Naive B cell (primary cell): ENCODE data around the gene SND1. TPM values are rescaled to one million over a fixed set of nuclear protein-coding genes. Genes with fewer than 3 reads are reported as not detected.
"Not testable (repeated sequence)": the region's sequence is repeated elsewhere in the genome, so short reads cannot be mapped to it uniquely, and the experiment has no call there.

Experiments
- ATAC-seq, 2 donors: fragments of 150-1000 bp; cut with Tn5 transposase; 2 replicates each; pipeline ENCODE4 v1.10.0; 2021; ENCODE audit warnings: low read depth in 2 of 2, mild to moderate bottlenecking in 2 of 2, moderate library complexity in 2 of 2
- DNase-seq: peaks from one replicate; pipeline ENCODE4 v3.0.0; 2022
- H3K27ac Mint-ChIP-seq, 6 donors: one replicate each; pipeline ENCODE4 v1.8.0; 2020 to 2022; ENCODE audit warnings: mild to moderate bottlenecking in 6 of 6, mixed read lengths in 6 of 6, moderate library complexity in 5 of 6, inconsistent platforms in 2 of 6
- H3K27me3 Mint-ChIP-seq, 3 donors: one replicate each; pipeline ENCODE4 v1.8.0; 2021 to 2022; ENCODE audit warnings: mixed read lengths in 3 of 3, mild to moderate bottlenecking in 1 of 3
- H3K36me3 Mint-ChIP-seq, 2 donors: one replicate each; pipeline ENCODE4 v1.8.0; 2020 to 2022; ENCODE audit warnings: mixed read lengths in 2 of 2, inconsistent platforms in 1 of 2, mild to moderate bottlenecking in 1 of 2
- H3K4me1 Mint-ChIP-seq, 3 donors: one replicate each; pipeline ENCODE4 v1.8.0; 2020 to 2022; ENCODE audit warnings: mixed read lengths in 3 of 3, inconsistent platforms in 1 of 3, mild to moderate bottlenecking in 1 of 3, moderate library complexity in 1 of 3
- H3K4me3 Mint-ChIP-seq, 8 donors: one replicate each; pipeline ENCODE4 v1.8.0; 2020 to 2022; ENCODE audit warnings: mild to moderate bottlenecking in 8 of 8, mixed read lengths in 8 of 8, moderate library complexity in 8 of 8, inconsistent platforms in 2 of 8
- H3K9me3 Mint-ChIP-seq, 7 donors: one replicate each; pipeline ENCODE4 v1.8.0; 2020 to 2022; ENCODE audit warnings: mixed read lengths in 7 of 7, mild to moderate bottlenecking in 5 of 7, inconsistent platforms in 2 of 7, moderate library complexity in 1 of 7
- polyA plus RNA-seq, 6 donors: library from polyadenylated mRNA; unstranded; fragments of 300-500 nt; fragmentation: Illumina TruSeq; gene quantifications; one replicate each; pipeline ENCODE4 v1.2.3, GENCODE V29; 2021; ENCODE audit warnings: low read depth in 6 of 6

SND1 gene
- polyA plus RNA-seq, 6 donors from 2014 or later, result 50.6 to 83.1 (median 74.2) TPM

- Mint-ChIP-seq H3K4me1 (peaks cover 54 to 86% (median 83%) of the 10 kb centered on the region in 3 donors), H3K4me3 (peak overlapping the region; percentile 16 to 95 (median 90)), H3K27ac (peak overlapping the region in 3 of 6 donors; percentile 37 to 83 (median 74)), H3K9me3 (peaks cover 0 to 2% (median 0%) of the 10 kb centered on the region in 7 donors), H3K27me3 (no peaks in the 10 kb centered on the region), H3K36me3 (no peaks in the 10 kb centered on the region)
- DNase-seq (no peak), ATAC-seq (no peak)
Observed at GRCh38 chr7:128105228-128106022, 453.4 kb downstream of the SND1 start.

- Mint-ChIP-seq H3K27ac (peak overlapping the region; percentile 17 to 84 (median 38)), H3K4me3 (peak overlapping the region in 7 of 8 donors; percentile 42 to 77 (median 57))
Observed at GRCh38 chr7:128106821-128107220, 454.8 kb downstream of the SND1 start.

DNA sequence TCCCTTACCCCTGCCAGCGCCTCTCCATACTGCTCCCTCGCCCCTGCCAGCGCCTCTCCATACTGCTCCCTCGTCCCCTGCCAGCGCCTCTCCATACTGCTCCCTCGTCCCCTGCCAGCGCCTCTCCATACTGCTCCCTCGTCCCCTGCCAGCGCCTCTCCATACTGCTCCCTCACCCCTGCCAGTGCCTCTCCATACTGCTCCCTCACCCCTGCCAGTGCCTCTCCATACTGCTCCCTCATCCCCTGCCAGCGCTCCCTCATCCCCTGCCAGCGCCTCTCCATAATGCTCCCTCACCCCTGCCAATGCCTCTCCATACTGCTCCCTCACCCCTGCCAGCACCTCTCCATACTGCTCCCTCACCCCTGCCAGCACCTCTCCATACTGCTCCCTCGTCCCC lies 455.5 kb downstream of the SND1 start:
- ATAC-seq, H3K9me3 Mint-ChIP-seq, DNase-seq, H3K36me3 Mint-ChIP-seq, H3K27me3 Mint-ChIP-seq: not testable (repeated sequence)
- peak overlapping the region in 2 of 6 donors; percentile 66 to 81 for H3K27ac Mint-ChIP-seq
- peak overlapping the region in 2 of 8 donors; percentile 46 to 65 for H3K4me3 Mint-ChIP-seq
- H3K4me1 Mint-ChIP-seq, result peaks cover 65 to 86% (median 84%) of the 10 kb centered on the region in 3 donors

More at GRCh38 chr7:128106821-128107220, 454.8 kb downstream of the SND1 start:
- no peaks in the 10 kb centered on the region for H3K27me3 Mint-ChIP-seq
- peaks cover 59 to 86% (median 84%) of the 10 kb centered on the region in 3 donors for H3K4me1 Mint-ChIP-seq
- H3K36me3 Mint-ChIP-seq, result no peaks in the 10 kb centered on the region
- DNase-seq, result no peak
- no peak for ATAC-seq
- no peaks in the 10 kb centered on the region for H3K9me3 Mint-ChIP-seq

DNA sequence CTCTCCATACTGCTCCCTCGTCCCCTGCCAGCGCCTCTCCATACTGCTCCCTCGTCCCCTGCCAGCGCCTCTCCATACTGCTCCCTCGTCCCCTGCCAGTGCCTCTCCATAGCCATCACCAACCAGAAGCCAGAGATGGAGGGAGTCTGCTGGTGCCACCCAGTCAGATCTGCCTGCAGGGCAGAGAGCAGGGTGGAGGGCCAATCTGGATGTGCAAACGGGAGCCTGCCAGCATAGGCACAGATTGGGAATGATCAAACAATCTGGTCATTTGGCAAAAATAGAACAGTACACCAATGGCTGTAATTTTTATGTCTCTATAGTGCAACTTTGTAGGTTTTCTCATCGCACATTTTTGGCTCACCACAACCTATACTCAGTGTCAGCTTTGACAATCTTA lies 456.1 kb downstream of the SND1 start:
- H3K9me3 Mint-ChIP-seq, result no peaks in the 10 kb centered on the region
- H3K4me3 Mint-ChIP-seq, result peak overlapping the region in 5 of 8 donors; percentile 64 to 90 (median 84)
- H3K36me3 Mint-ChIP-seq, result no peaks in the 10 kb centered on the region
- no peak for ATAC-seq
- no peak for DNase-seq
- peak overlapping the region in 2 of 6 donors; percentile 81 to 91 for H3K27ac Mint-ChIP-seq
- H3K4me1 Mint-ChIP-seq, result peaks cover 72 to 89% (median 87%) of the 10 kb centered on the region in 3 donors
- no peaks in the 10 kb centered on the region for H3K27me3 Mint-ChIP-seq

DNA sequence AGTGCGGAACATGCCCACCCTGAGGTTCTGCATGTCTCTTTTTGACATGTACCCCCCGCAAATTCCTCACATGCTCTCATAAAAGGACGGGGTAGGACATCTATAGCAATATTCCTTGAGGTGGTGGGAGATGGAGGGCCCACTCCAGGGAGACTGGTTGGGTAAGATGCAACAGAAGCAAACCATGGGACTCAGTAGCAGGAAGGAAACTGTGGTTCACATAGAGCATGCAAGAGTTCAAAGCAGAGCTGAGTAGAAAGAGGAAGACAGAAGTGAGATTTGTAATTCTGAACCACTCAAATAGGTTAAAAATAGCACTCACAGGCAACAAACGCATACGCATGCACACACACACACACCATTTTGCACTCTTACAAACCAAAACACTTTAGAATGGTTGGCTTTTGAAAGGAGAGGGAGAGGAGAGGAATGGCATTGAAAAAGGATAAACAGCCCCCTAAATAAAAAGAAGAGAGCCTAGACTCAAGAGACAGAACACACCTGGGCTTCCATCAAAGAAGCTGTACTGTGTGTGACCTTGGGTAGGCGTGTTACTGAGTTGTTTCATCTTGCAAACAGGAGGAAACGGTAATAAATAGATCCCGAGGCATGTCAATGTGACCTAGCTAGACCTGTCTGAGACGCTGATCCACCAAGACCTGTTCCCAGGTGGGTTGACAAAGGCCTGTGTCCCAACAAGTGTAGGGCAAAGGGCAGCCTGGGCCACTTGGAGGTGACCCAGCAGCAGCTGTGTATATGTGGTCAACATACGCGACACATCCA lies 456.8 kb downstream of the SND1 start:
- H3K4me1 Mint-ChIP-seq, result peaks cover 67 to 85% (median 85%) of the 10 kb centered on the region in 3 donors
- H3K36me3 Mint-ChIP-seq, result no peaks in the 10 kb centered on the region
- peak; percentile 70 for DNase-seq

DNA sequence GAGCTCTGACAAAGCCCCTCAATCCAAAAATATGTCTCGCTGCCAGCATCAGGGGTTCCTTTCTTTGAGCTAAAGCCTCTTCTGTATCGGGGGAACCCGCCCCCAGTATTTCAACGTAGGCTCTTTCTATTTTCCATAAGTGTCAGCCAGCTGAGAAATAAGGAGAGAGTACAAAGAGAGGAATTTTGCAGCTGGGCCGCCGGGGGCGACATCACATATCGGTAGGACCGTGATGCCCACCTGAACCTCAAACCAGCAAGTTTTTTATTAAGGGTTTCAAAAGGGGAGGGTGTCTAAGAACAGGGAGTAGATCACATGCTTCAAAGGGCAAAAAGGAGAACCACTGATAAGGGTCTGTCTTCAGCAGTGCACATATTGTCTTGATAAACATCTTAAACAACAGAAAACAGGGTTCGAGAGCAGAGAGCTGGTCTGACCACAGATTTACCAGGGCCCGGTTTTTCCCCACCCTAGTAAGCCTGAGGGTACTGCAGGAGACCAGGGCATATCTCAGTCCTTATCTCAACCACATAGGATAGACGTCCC lies 457.5 kb downstream of the SND1 start:
- H3K36me3 Mint-ChIP-seq, H3K27me3 Mint-ChIP-seq, H3K9me3 Mint-ChIP-seq, ATAC-seq: not testable (repeated sequence)
- H3K27ac Mint-ChIP-seq, result peak overlapping the region; percentile 81 to 96 (median 92)
- DNase-seq, result peak; percentile 12
- H3K4me3 Mint-ChIP-seq, result peak overlapping the region; percentile 25 to 90 (median 70)
- H3K4me1 Mint-ChIP-seq, result peaks cover 65 to 88% (median 82%) of the 10 kb centered on the region in 3 donors

More for the DNA sequence above, 456.8 kb downstream of the SND1 start:
- H3K27ac Mint-ChIP-seq, result peak overlapping the region; percentile 81 to 96 (median 92)
- H3K9me3 Mint-ChIP-seq, result no peaks in the 10 kb centered on the region
- peak; percentile 81 to 86 for ATAC-seq
- peak overlapping the region; percentile 25 to 90 (median 78) for H3K4me3 Mint-ChIP-seq
- no peaks in the 10 kb centered on the region for H3K27me3 Mint-ChIP-seq

- Mint-ChIP-seq H3K36me3 (no peaks in the 10 kb centered on the region), H3K27ac (peak overlapping the region; percentile 11 to 89 (median 82))
Observed at GRCh38 chr7:128110641-128111364, 458.8 kb downstream of the SND1 start.

GRCh38 chr7:128112018-128112780 lies 460.2 kb downstream of the SND1 start:
- Mint-ChIP-seq H3K36me3 (no peaks in the 10 kb centered on the region), H3K4me3 (peak overlapping the region; percentile 25 to 90 (median 76)), H3K27ac (peak overlapping the region; percentile 61 to 89 (median 84)), H3K27me3 (no peaks in the 10 kb centered on the region), H3K4me1 (peaks cover 62 to 77% (median 68%) of the 10 kb centered on the region in 3 donors), H3K9me3 (peaks cover 0 to 3% (median 0%) of the 10 kb centered on the region in 7 donors)
- DNase-seq (no peak), ATAC-seq (no peak)

More at GRCh38 chr7:128110641-128111364, 458.8 kb downstream of the SND1 start:
- Mint-ChIP-seq H3K27me3 (no peaks in the 10 kb centered on the region), H3K4me3 (peak overlapping the region; percentile 46 to 90 (median 76)), H3K4me1 (peaks cover 62 to 77% (median 76%) of the 10 kb centered on the region in 3 donors), H3K9me3 (peaks cover 0 to 3% (median 0%) of the 10 kb centered on the region in 7 donors)
- ATAC-seq, result peak; percentile 17 to 25
- no peak for DNase-seq

- no peaks in the 10 kb centered on the region for H3K36me3 Mint-ChIP-seq
- peaks cover 62 to 77% (median 68%) of the 10 kb centered on the region in 3 donors for H3K4me1 Mint-ChIP-seq
- DNase-seq, result peak; percentile 36
- H3K27ac Mint-ChIP-seq, result peak overlapping the region; percentile 66 to 89 (median 84)
- H3K4me3 Mint-ChIP-seq, result peak overlapping the region in 7 of 8 donors; percentile 60 to 90 (median 78)
- H3K27me3 Mint-ChIP-seq, result no peaks in the 10 kb centered on the region
- ATAC-seq, result peak; percentile 19 to 24
- H3K9me3 Mint-ChIP-seq, result peaks cover 0 to 3% (median 0%) of the 10 kb centered on the region in 7 donors
Observed at GRCh38 chr7:128112781-128113221, 460.8 kb downstream of the SND1 start.

DNA sequence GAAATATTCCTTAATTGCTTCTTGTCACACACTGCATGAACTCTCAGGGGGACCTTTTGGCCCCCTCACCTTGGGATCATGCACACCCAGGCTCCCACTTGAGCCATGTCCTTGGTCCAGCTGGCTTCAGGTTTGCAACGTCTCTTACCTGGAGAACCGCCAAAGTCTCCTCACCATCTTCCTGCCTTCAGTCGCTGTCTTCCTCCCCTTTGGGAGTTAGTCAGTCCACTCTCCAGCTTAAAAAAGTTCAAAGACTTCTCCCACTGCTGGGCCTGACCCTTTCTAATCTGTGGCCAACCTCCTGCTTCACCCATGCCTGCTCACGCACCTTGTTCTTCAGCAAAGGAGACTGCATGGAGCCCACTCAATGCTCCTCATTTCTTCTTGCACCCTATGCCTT lies 461.8 kb downstream of the SND1 start:
- H3K9me3 Mint-ChIP-seq, result peaks cover 0 to 3% (median 0%) of the 10 kb centered on the region in 7 donors
- H3K27ac Mint-ChIP-seq, result peak overlapping the region in 1 of 6 donors; percentile 28
- no peaks in the 10 kb centered on the region for H3K27me3 Mint-ChIP-seq
- no peak for ATAC-seq
- no peak for DNase-seq
- H3K4me3 Mint-ChIP-seq, result peak overlapping the region in 2 of 8 donors; percentile 17 to 42
- H3K36me3 Mint-ChIP-seq, result no peaks in the 10 kb centered on the region
- H3K4me1 Mint-ChIP-seq, result peaks cover 62 to 76% (median 70%) of the 10 kb centered on the region in 3 donors

DNA sequence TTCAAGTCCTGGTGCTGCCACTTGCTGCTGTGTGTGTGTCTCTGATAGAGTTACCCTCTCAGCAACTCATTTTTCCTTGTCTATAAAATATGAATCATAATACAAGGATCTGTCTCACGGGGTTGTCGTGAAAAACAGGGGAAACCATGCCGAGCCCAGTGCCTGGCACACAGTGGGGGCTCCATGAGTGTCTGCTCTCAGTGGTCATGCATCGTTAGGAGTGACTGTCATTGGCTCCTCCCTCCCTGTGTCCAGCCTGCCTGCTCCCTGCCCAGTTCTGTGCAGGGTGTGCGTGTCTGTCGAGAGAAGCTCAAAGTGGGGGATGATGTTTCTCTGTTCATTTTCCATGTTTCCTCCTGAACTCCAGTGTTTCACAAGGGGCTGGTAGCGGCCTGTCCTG lies 462.8 kb downstream of the SND1 start:
- no peak for DNase-seq
- Mint-ChIP-seq H3K27me3 (no peaks in the 10 kb centered on the region), H3K4me1 (peaks cover 56 to 67% (median 64%) of the 10 kb centered on the region in 3 donors), H3K27ac (peak overlapping the region in 1 of 6 donors; percentile 28), H3K4me3 (no peak overlapping the region), H3K9me3 (peaks cover 0 to 3% (median 0%) of the 10 kb centered on the region in 7 donors), H3K36me3 (no peaks in the 10 kb centered on the region)
- ATAC-seq, result no peak

- no peaks in the 10 kb centered on the region for H3K27me3 Mint-ChIP-seq
- H3K4me3 Mint-ChIP-seq, result no peak overlapping the region
- H3K27ac Mint-ChIP-seq, result no peak overlapping the region
- H3K36me3 Mint-ChIP-seq, result no peaks in the 10 kb centered on the region
- peaks cover 0 to 3% (median 0%) of the 10 kb centered on the region in 7 donors for H3K9me3 Mint-ChIP-seq
- no peak for ATAC-seq
- no peak for DNase-seq
- peaks cover 51 to 61% (median 59%) of the 10 kb centered on the region in 3 donors for H3K4me1 Mint-ChIP-seq
Observed at GRCh38 chr7:128115336-128115820, 463.4 kb downstream of the SND1 start.
